ENCODE results near the gene NFRKB. TPM values are rescaled to one million over a fixed set of nuclear protein-coding genes. Genes with fewer than 3 reads are reported as not detected.

NFRKB gene
- total RNA-seq, 1 experiment from 2014 or later, result 27.4 TPM

- Histone ChIP-seq H3K27ac (ENCODE audit: low read depth, low read length) (no peak overlapping the region), H3K36me3 (ENCODE audit: control insufficient read depth in 1 of 2, insufficient read depth in 2 of 2, low read length in 2 of 2) (no peaks in the 10 kb centered on the region), H3K27me3 (ENCODE audit: insufficient read depth, low read length) (no peaks in the 10 kb centered on the region), H3K9me3 (ENCODE audit: control insufficient read depth in 1 of 2, insufficient read depth in 1 of 2, low read depth in 1 of 2, low read length in 2 of 2) (no peaks in the 10 kb centered on the region), H3K4me2 (ENCODE audit: low read length) (no peak overlapping the region), H3K9ac (ENCODE audit: low read length) (no peak overlapping the region), H3K79me2 (ENCODE audit: insufficient read depth, low read length) (no peaks in the 10 kb centered on the region), H3K9me2 (ENCODE audit: insufficient read depth) (no peaks in the 10 kb centered on the region), H4K20me1 (ENCODE audit: insufficient read depth) (no peaks in the 10 kb centered on the region), H2AFZ (ENCODE audit: low read depth, low read length, poor library complexity, severe bottlenecking) (no peak overlapping the region), H3K4me3 (replicated peaks in 1 of 2; ENCODE audit: low read depth in 1 of 2, low read length in 2 of 2) (no peak overlapping the region), H3K4me1 (ENCODE audit: control insufficient read depth in 1 of 2, insufficient read depth in 2 of 2, low read length in 2 of 2) (no peaks in the 10 kb centered on the region)
- DNase-seq (ENCODE audit: low read depth, low spot score) (no peak), ATAC-seq (no peak)
- BruUV-seq (replicated peaks), result no TSS peak
- ChIA-PET CTCF (no interaction called here), POLR2A (no interaction called here), RAD21 (ENCODE audit: low non-redundant PET in 1 of 2, low total read pairs in 2 of 2, uncharacterized antibody in 2 of 2, unreplicated experiment in 2 of 2) (no interaction called here)
- TF ChIP-seq SIN3A (IDR thresholded peaks at IDR 0.05; ENCODE audit: low read depth) (no peak), TCF7L2 (IDR thresholded peaks at IDR 0.05; ENCODE audit: borderline replicate concordance, extremely low read depth, insufficient read depth, insufficient read length) (no peak), ZBTB33 (IDR thresholded peaks at IDR 0.05; ENCODE audit: extremely low read depth, insufficient replicate concordance, low read length) (no peak)
- intact Hi-C loops (cut with micrococcal nuclease), result no loop called here
Measured at GRCh38 chr11:129937592-129938238, 42.3 kb upstream of the NFRKB start.

GRCh38 chr11:129935723-129936122, 40.3 kb upstream of the NFRKB start:
- POLR2A ChIA-PET, result no interaction called here

More at GRCh38 chr11:129935723-129936122, 40.3 kb upstream of the NFRKB start:
- H2AFZ ChIP-seq (ENCODE audit: low read depth, low read length, poor library complexity, severe bottlenecking), result no peak overlapping the region
- H4K20me1 ChIP-seq (ENCODE audit: insufficient read depth), result no peaks in the 10 kb centered on the region
- no peak overlapping the region for H3K4me3 ChIP-seq (replicated peaks in 1 of 2; ENCODE audit: low read depth in 1 of 2, low read length in 2 of 2)
- H3K27ac ChIP-seq (ENCODE audit: low read depth, low read length), result no peak overlapping the region
- no peak overlapping the region for H3K4me2 ChIP-seq (ENCODE audit: low read length)
- H3K27me3 ChIP-seq (ENCODE audit: insufficient read depth, low read length), result no peaks in the 10 kb centered on the region
- ATAC-seq (no peak), DNase-seq (ENCODE audit: low read depth, low spot score) (no peak)
- CTCF ChIA-PET, result interaction anchor here (1.2 kb wide), 1 partner anchor 13 kb away, joined by 4 read pairs; no protein-coding TSS in a partner anchor
- RAD21 ChIA-PET (ENCODE audit: low non-redundant PET in 1 of 2, low total read pairs in 2 of 2, uncharacterized antibody in 2 of 2, unreplicated experiment in 2 of 2), result no interaction called here
- no peaks in the 10 kb centered on the region for H3K79me2 ChIP-seq (ENCODE audit: insufficient read depth, low read length)
- BruUV-seq (replicated peaks), result no TSS peak
- TF ChIP-seq ZBTB33 (IDR thresholded peaks at IDR 0.05; ENCODE audit: extremely low read depth, insufficient replicate concordance, low read length), result no peak
- TF ChIP-seq EZH2 (IDR thresholded peaks at IDR 0.05), result no peak
- no peak for TF ChIP-seq ATF3 (IDR thresholded peaks at IDR 0.05)
- no peak for TF ChIP-seq CTCF (IDR thresholded peaks at IDR 0.05 in 2 of 3, conservative IDR thresholded peaks at IDR 0.05 in 1 of 3; ENCODE audit: borderline replicate concordance in 1 of 3, insufficient read depth in 1 of 3, low read depth in 2 of 3, low read length in 2 of 3)
- no peak for TF ChIP-seq POLR2AphosphoS5 (IDR thresholded peaks at IDR 0.05; ENCODE audit: low read depth, low read length)
- TF ChIP-seq EZH2phosphoT487 (IDR thresholded peaks at IDR 0.05; ENCODE audit: borderline replicate concordance), result no peak
- no peak for TF ChIP-seq EGR1 (IDR thresholded peaks at IDR 0.05; ENCODE audit: low read depth)
- TF ChIP-seq CBX3 (IDR thresholded peaks at IDR 0.05; ENCODE audit: low read depth), result no peak
- TF ChIP-seq SRF (IDR thresholded peaks at IDR 0.05; ENCODE audit: low read depth), result no peak
- H3K9me2 ChIP-seq (ENCODE audit: insufficient read depth), result no peaks in the 10 kb centered on the region
- no peaks in the 10 kb centered on the region for H3K36me3 ChIP-seq (ENCODE audit: control insufficient read depth in 1 of 2, insufficient read depth in 2 of 2, low read length in 2 of 2)
- H3K9me3 ChIP-seq (ENCODE audit: control insufficient read depth in 1 of 2, insufficient read depth in 1 of 2, low read depth in 1 of 2, low read length in 2 of 2), result no peaks in the 10 kb centered on the region
- intact Hi-C loops (cut with micrococcal nuclease), result no loop called here
- H3K9ac ChIP-seq (ENCODE audit: low read length), result no peak overlapping the region
- peaks cover 0 to under 1% of the 10 kb centered on the region in 2 experiments; a peak in 1 of 4 replicates for H3K4me1 ChIP-seq (ENCODE audit: control insufficient read depth in 1 of 2, insufficient read depth in 2 of 2, low read length in 2 of 2)
